H1 (cell line): Measurements from ENCODE around the gene NR3C2. TPM values are rescaled to one million over a fixed set of nuclear protein-coding genes. Genes with fewer than 3 reads are reported as not detected.

Experiments used
- CTCF ChIA-PET: fragments of 300-600 bp; sonication (Branson Sonifier 250); formaldehyde crosslinking; loops from one replicate; lab custom pipeline; 2021; ENCODE audit not compliant: partially characterized antibody; lab: Charles Lee
- POLR2A ChIA-PET: fragments of 300-600 bp; sonication (Branson Sonifier 250); formaldehyde crosslinking; loops from one replicate; lab custom pipeline; 2021; ENCODE audit warnings: inconsistent platforms; ENCODE audit not compliant: partially characterized antibody; lab: Charles Lee
- DNase-seq, 2 experiments: peaks; one replicate each; pipeline versions ENCODE4 v3.0.0 to v3.0.0-alpha.2; 2010 to 2022; ENCODE audit warnings: low spot score in 2 of 2, low read depth in 1 of 2, mixed read lengths in 1 of 2
- FAIRE-seq: peaks from 2 replicates; lab custom pipeline; 2011; peaks lifted over from hg19 to GRCh38; lab: Jason Lieb, UNC
- H2AFZ ChIP-seq: 2 replicates; pipeline ENCODE4 v1.8.1; 2012; ENCODE audit warnings: low read length, inconsistent platforms
- H2AK5ac ChIP-seq: 2 replicates; pipeline ENCODE4 v1.6.1; 2013; ENCODE audit warnings: low read depth, low read length
- H2BK120ac ChIP-seq: replicated peaks from 2 replicates; pipeline ENCODE3; 2013; ENCODE audit warnings: low read depth, low read length, inconsistent platforms
- H2BK12ac ChIP-seq: 2 replicates; pipeline ENCODE4 v1.6.1; 2013; ENCODE audit warnings: low read depth, low read length
- H2BK15ac ChIP-seq: 2 replicates; pipeline ENCODE4 v1.6.1; 2013; ENCODE audit warnings: low read length
- H2BK20ac ChIP-seq: 2 replicates; pipeline ENCODE4 v1.6.1; 2013; ENCODE audit warnings: low read length
- H2BK5ac ChIP-seq: 2 replicates; pipeline ENCODE4 v1.6.1; 2013; ENCODE audit warnings: low read depth, low read length
- H3K14ac ChIP-seq: 2 replicates; pipeline ENCODE4 v1.6.1; 2013; ENCODE audit warnings: inconsistent platforms; ENCODE audit not compliant: insufficient read length
- H3K18ac ChIP-seq: 2 replicates; pipeline ENCODE4 v1.6.1; 2013; ENCODE audit warnings: low read length; ENCODE audit errors: extremely low read depth
- H3K23ac ChIP-seq: 2 replicates; pipeline ENCODE4 v1.6.1; 2013; ENCODE audit warnings: inconsistent platforms; ENCODE audit not compliant: insufficient read length
- H3K23me2 ChIP-seq: 2 replicates; pipeline ENCODE4 v1.6.1; 2013; ENCODE audit warnings: low read depth, low read length
- H3K27ac ChIP-seq: 2 replicates; pipeline ENCODE4 v1.6.1; 2011; ENCODE audit warnings: low read depth, low read length, inconsistent platforms
- H3K27me3 ChIP-seq, 4 experiments: replicated peaks in 1 of 4; 1 replicate in 1 of 4; 2 replicates in 3 of 4; pipeline versions ENCODE4 v1.6.1 to v1.8.1; 2011 to 2013; ENCODE audit warnings: low read length in 3 of 4, mild to moderate bottlenecking in 3 of 4, inconsistent platforms in 2 of 4, mixed read lengths in 2 of 4, moderate library complexity in 1 of 4; ENCODE audit not compliant: control insufficient read depth in 3 of 4, insufficient read depth in 3 of 4; ENCODE audit errors: extremely low read depth in 1 of 4
- H3K36me3 ChIP-seq, 4 experiments: 2 replicates each; pipeline versions ENCODE4 v1.6.1 to v1.8.1; 2011 to 2013; ENCODE audit warnings: mild to moderate bottlenecking in 4 of 4, low read length in 3 of 4, moderate library complexity in 2 of 4, control low read depth in 1 of 4, inconsistent platforms in 1 of 4; ENCODE audit not compliant: insufficient read depth in 4 of 4, control insufficient read depth in 2 of 4
- H3K4ac ChIP-seq: replicated peaks from 2 replicates; pipeline ENCODE3; 2013; ENCODE audit warnings: low read length, low read depth, mixed read lengths, inconsistent platforms; ENCODE audit not compliant: insufficient read length
- H3K4me1 ChIP-seq, 4 experiments: replicated peaks in 1 of 4; 1 replicate in 1 of 4; 2 replicates in 3 of 4; pipeline versions ENCODE4 v1.6.1 to v1.8.1; 2011 to 2013; ENCODE audit warnings: low read length in 3 of 4, inconsistent platforms in 2 of 4, mixed read lengths in 1 of 4; ENCODE audit not compliant: insufficient read depth in 4 of 4, control insufficient read depth in 3 of 4
- H3K4me2 ChIP-seq, 2 experiments: 2 replicates each; pipeline versions ENCODE4 v1.6.1 to v1.8.1; 2011 to 2013; ENCODE audit warnings: low read depth in 2 of 2, low read length in 2 of 2, control low read depth in 1 of 2, inconsistent platforms in 1 of 2, mild to moderate bottlenecking in 1 of 2; ENCODE audit not compliant: insufficient read depth in 1 of 2
- H3K4me3 ChIP-seq, 4 experiments: fragments of 200-600, 300-600 bp in 1 of 4; sonication (generic), shearing (Covaris generic), sonication (Bioruptor Twin) in 1 of 4; 2 replicates each; pipeline versions ENCODE4 v1.5.1 to v1.8.1; 2011 to 2016; ENCODE audit warnings: low read length in 4 of 4, low read depth in 3 of 4, control low read depth in 2 of 4, inconsistent platforms in 2 of 4, mild to moderate bottlenecking in 2 of 4, mixed read lengths in 1 of 4, moderate library complexity in 1 of 4; ENCODE audit not compliant: insufficient read depth in 2 of 4; ENCODE audit errors: extremely low read depth in 1 of 4
- H3K56ac ChIP-seq: replicated peaks from 2 replicates; pipeline ENCODE3; 2013; ENCODE audit warnings: low read depth, mild to moderate bottlenecking, mixed read lengths, low read length, inconsistent platforms; ENCODE audit not compliant: insufficient read length
- H3K79me1 ChIP-seq: 2 replicates; pipeline ENCODE4 v1.6.1; 2013; ENCODE audit warnings: low read depth, low read length, control low read depth
- H3K79me2 ChIP-seq, 2 experiments: 2 replicates each; pipeline versions ENCODE4 v1.6.1 to v1.8.1; 2012 to 2013; ENCODE audit warnings: low read length in 2 of 2, mild to moderate bottlenecking in 2 of 2, inconsistent platforms in 1 of 2; ENCODE audit not compliant: insufficient read depth in 2 of 2, control insufficient read depth in 1 of 2
- H3K9ac ChIP-seq, 4 experiments: replicated peaks in 1 of 4; 1 replicate in 1 of 4; 2 replicates in 3 of 4; pipeline versions ENCODE4 v1.6.1 to v1.8.1; 2011 to 2013; ENCODE audit warnings: low read depth in 3 of 4, low read length in 3 of 4, control low read depth in 2 of 4, mild to moderate bottlenecking in 2 of 4, moderate library complexity in 2 of 4, inconsistent platforms in 1 of 4; ENCODE audit errors: extremely low read depth in 1 of 4
- H3K9me3 ChIP-seq, 2 experiments: 2 replicates each; pipeline versions ENCODE4 v1.6.1 to v1.8.1; 2012 to 2013; ENCODE audit warnings: mild to moderate bottlenecking in 2 of 2, moderate library complexity in 2 of 2, control low read depth in 1 of 2, inconsistent platforms in 1 of 2, low read depth in 1 of 2, low read length in 1 of 2, mixed read lengths in 1 of 2; ENCODE audit not compliant: insufficient read depth in 2 of 2
- H4K20me1 ChIP-seq, 2 experiments: replicated peaks in 1 of 2; 2 replicates each; pipeline versions ENCODE3 to v1.8.1; 2011 to 2013; ENCODE audit warnings: inconsistent platforms in 2 of 2, low read length in 2 of 2, mild to moderate bottlenecking in 1 of 2; ENCODE audit not compliant: insufficient read depth in 2 of 2, control insufficient read depth in 1 of 2
- H4K5ac ChIP-seq: 2 replicates; pipeline ENCODE4 v1.6.1; 2013; ENCODE audit warnings: low read length, low read depth, mixed read lengths, inconsistent platforms; ENCODE audit not compliant: insufficient read length
- H4K8ac ChIP-seq: 2 replicates; pipeline ENCODE4 v1.8.0; 2013; ENCODE audit warnings: mild to moderate bottlenecking, moderate library complexity, low read length, inconsistent platforms; ENCODE audit not compliant: insufficient read depth; ENCODE audit errors: extremely low read depth
- H4K91ac ChIP-seq: replicated peaks from 2 replicates; pipeline ENCODE3; 2013; ENCODE audit warnings: low read length, mixed read lengths, inconsistent platforms; ENCODE audit not compliant: insufficient read length
- BACH1 ChIP-seq: IDR thresholded peaks from 2 replicates; pipeline ENCODE4 v1.6.1; 2012; ENCODE audit warnings: low read length, improper control_type of control experiment
- CBX5 ChIP-seq: fragments of 300-800, 300-1000 bp; sonication (generic); IDR thresholded peaks from 2 replicates; pipeline ENCODE4 v1.7.1; 2016; ENCODE audit warnings: antibody characterized with exemption, low read length, low read depth
- CHD1 ChIP-seq: IDR thresholded peaks from 2 replicates; pipeline ENCODE4 v1.6.1; 2012; ENCODE audit warnings: low read depth, low read length, improper control_type of control experiment
- CHD2 ChIP-seq: IDR thresholded peaks from 2 replicates; pipeline ENCODE4 v1.6.1; 2012; ENCODE audit warnings: low read length, improper control_type of control experiment
- HDAC2 ChIP-seq, 2 experiments: fragments of 300-600 bp in 1 of 2; sonication (generic) in 1 of 2; IDR thresholded peaks; 2 replicates each; pipeline ENCODE4 v1.6.1; 2011 to 2012; ENCODE audit warnings: low read depth in 2 of 2, low read length in 2 of 2, mild to moderate bottlenecking in 2 of 2, moderate library complexity in 2 of 2, borderline replicate concordance in 1 of 2, inconsistent platforms in 1 of 2
- JUND ChIP-seq: IDR thresholded peaks from 2 replicates; pipeline ENCODE4 v1.6.1; 2011; ENCODE audit warnings: mild to moderate bottlenecking, improper control_type of control experiment, low read length
- KDM4A ChIP-seq: IDR thresholded peaks from one replicate; pipeline ENCODE4 v1.7.1; 2012; ENCODE audit warnings: low read depth, mild to moderate bottlenecking, moderate library complexity, low read length, inconsistent platforms; ENCODE audit not compliant: severe bottlenecking
- MAFK ChIP-seq: IDR thresholded peaks from 2 replicates; pipeline ENCODE4 v1.6.1; 2012; ENCODE audit warnings: low read depth, mild to moderate bottlenecking, improper control_type of control experiment, low read length
- RFX5 ChIP-seq: IDR thresholded peaks from 2 replicates; pipeline ENCODE4 v1.6.1; 2011; ENCODE audit warnings: low read depth, low read length, improper control_type of control experiment, borderline replicate concordance
- RXRA ChIP-seq: IDR thresholded peaks from 2 replicates; pipeline ENCODE4 v1.6.1; 2011; ENCODE audit warnings: low read depth, mild to moderate bottlenecking, low read length, moderate library complexity; ENCODE audit not compliant: insufficient read depth
- SIN3A ChIP-seq, 2 experiments: IDR thresholded peaks in 1 of 2; conservative IDR thresholded peaks in 1 of 2; 2 replicates each; pipeline ENCODE4 v1.6.1; 2011 to 2012; ENCODE audit warnings: low read length in 2 of 2, improper control_type of control experiment in 1 of 2, low read depth in 1 of 2, mild to moderate bottlenecking in 1 of 2
- SP1 ChIP-seq: IDR thresholded peaks from 2 replicates; pipeline ENCODE4 v1.6.1; 2011; ENCODE audit warnings: low read depth, low read length
- SP2 ChIP-seq: IDR thresholded peaks from 2 replicates; pipeline ENCODE4 v1.6.1; 2012; ENCODE audit warnings: mild to moderate bottlenecking, low read length, inconsistent platforms
- TBP ChIP-seq: IDR thresholded peaks from 2 replicates; pipeline ENCODE4 v1.6.1; 2011; ENCODE audit warnings: low read depth, low read length, improper control_type of control experiment
- WGBS, 2 experiments: shearing (Covaris generic) in 1 of 2; methylation state at CpG; one replicate each; pipeline versions ENCODE4 v1.1.6 to v1.1.7; 2013 to 2015; ENCODE audit warnings: low lambda C conversion rate in 2 of 2, mixed read lengths in 2 of 2, inconsistent platforms in 1 of 2, low coverage in 1 of 2, missing lambda C conversion rate in 1 of 2; ENCODE audit not compliant: insufficient replicate concordance in 2 of 2, insufficient coverage in 1 of 2, insufficient read length in 1 of 2; ENCODE audit errors: extremely low coverage in 1 of 2, missing lambda C conversion rate in 1 of 2; 5-methylcytosine and 5-hydroxymethylcytosine counted together
- polyA plus RNA-seq, 7 experiments: library from polyadenylated mRNA; depleted of rRNA in 3 of 7; stranded (reverse) in 5 of 7; unstranded in 2 of 7; fragments of >200 nt in 5 of 7; fragments of 200-250 nt in 2 of 7; gene quantifications; 1 replicate in 5 of 7; 2 replicates in 1 of 7; 4 replicates in 1 of 7; pipeline versions ENCODE4 v1.2.1 to v1.2.3, GENCODE V29; 2011 to 2013; ENCODE audit warnings: missing spikeins in 2 of 7, mixed read lengths in 2 of 7
- total RNA-seq: library from RNA; stranded (reverse); fragmentation: NEBNext Ultra II Directional; extraction: Animal tissue kit (Norgen Biotek cat#: 25700); gene quantifications from 2 replicates; pipeline ENCODE4 v1.2.1, GENCODE V29; 2021
- TF ChIP-seq, protein P1 (sequence below): IDR thresholded peaks from 2 replicates; pipeline ENCODE4 v1.6.1; 2012; ENCODE audit warnings: inconsistent platforms

The NR3C2 gene
- total and polyA plus RNA-seq, 2 of the 8 experiments (the other 6 are each of a cell fraction or from before 2014, with no cell fraction given), result 0.80 to 3.9 TPM

DNA sequence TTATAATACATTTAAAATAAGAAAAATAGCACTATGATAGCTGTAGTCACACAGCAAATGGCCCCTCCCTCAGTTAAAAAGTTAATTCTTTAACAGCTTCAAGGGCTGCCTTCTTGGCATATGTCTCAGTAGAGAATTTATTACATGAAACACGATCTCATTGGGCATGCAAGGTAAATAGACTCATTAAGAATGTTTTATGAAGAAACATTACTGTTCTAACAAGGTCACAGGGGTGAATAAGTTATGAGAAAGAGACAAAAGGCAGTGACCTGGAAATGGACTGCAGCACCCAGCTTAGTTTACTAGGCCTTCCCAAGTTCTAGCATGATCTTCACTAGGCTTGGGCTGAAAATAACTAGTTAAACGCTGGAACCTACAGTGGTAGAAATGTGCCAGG lies 277.7 kb downstream of the NR3C2 start:
- CTCF ChIA-PET, result no interaction called here
- TF ChIP-seq CHD1, result no peak
- no peak for TF ChIP-seq BACH1
- no peak for TF ChIP-seq JUND
- no peak for TF ChIP-seq MAFK
- no peak for TF ChIP-seq CHD2
- no peak for TF ChIP-seq CBX5
- no peak for TF ChIP-seq RFX5
- TF ChIP-seq SIN3A (conservative IDR thresholded peaks at IDR 0.05 in 1 of 2, IDR thresholded peaks at IDR 0.05 in 1 of 2; ENCODE audit: low read depth in 1 of 2, low read length in 2 of 2), result no peak
- TF ChIP-seq TBP, result no peak
- TF ChIP-seq RXRA, result no peak
- TF ChIP-seq SP2, result no peak
- no peak for TF ChIP-seq KDM4A
- TF ChIP-seq SP1, result no peak
- TF ChIP-seq, protein P1, sequence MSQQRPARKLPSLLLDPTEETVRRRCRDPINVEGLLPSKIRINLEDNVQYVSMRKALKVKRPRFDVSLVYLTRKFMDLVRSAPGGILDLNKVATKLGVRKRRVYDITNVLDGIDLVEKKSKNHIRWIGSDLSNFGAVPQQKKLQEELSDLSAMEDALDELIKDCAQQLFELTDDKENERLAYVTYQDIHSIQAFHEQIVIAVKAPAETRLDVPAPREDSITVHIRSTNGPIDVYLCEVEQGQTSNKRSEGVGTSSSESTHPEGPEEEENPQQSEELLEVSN, result no peak
- no peak for TF ChIP-seq HDAC2 (IDR thresholded peaks at IDR 0.05; ENCODE audit: borderline replicate concordance in 1 of 2, low read depth in 2 of 2, low read length in 2 of 2)

More for the DNA sequence above, 277.7 kb downstream of the NR3C2 start:
- no peak for FAIRE-seq
- H3K9ac ChIP-seq, result no peak overlapping the region
- no peaks in the 10 kb centered on the region for H3K27me3 ChIP-seq
- H3K4ac ChIP-seq, result no peak overlapping the region
- no peaks in the 10 kb centered on the region for H3K79me2 ChIP-seq
- no peak overlapping the region for H2BK15ac ChIP-seq
- no peak overlapping the region for H2BK120ac ChIP-seq
- H3K23me2 ChIP-seq, result no peaks in the 10 kb centered on the region
- no peak overlapping the region for H3K4me2 ChIP-seq
- H3K4me1 ChIP-seq, result no peaks in the 10 kb centered on the region
- DNase-seq, result no peak
- no peaks in the 10 kb centered on the region for H3K79me1 ChIP-seq
- no peaks in the 10 kb centered on the region for H3K36me3 ChIP-seq
- H4K91ac ChIP-seq, result no peak overlapping the region
- H2BK20ac ChIP-seq, result no peak overlapping the region
- H3K9me3 ChIP-seq, result no peaks in the 10 kb centered on the region
- H3K18ac ChIP-seq, result no peak overlapping the region
- no peak overlapping the region for H2BK5ac ChIP-seq
- H2AK5ac ChIP-seq, result no peak overlapping the region
- no peak overlapping the region for H4K8ac ChIP-seq
- POLR2A ChIA-PET, result no interaction called here
- no peak overlapping the region for H3K14ac ChIP-seq
- no peak overlapping the region for H3K4me3 ChIP-seq
- no peak overlapping the region for H4K5ac ChIP-seq
- no peak overlapping the region for H3K27ac ChIP-seq
- no peak overlapping the region for H2AFZ ChIP-seq
- 83% methylated on average over 2 of the region's 2 CpGs; no CpG with 5 or more reads in 1 of the 2 experiments for WGBS, 2 experiments
- no peak overlapping the region for H3K23ac ChIP-seq
- no peak overlapping the region for H2BK12ac ChIP-seq
- H3K56ac ChIP-seq, result no peak overlapping the region
- no peaks in the 10 kb centered on the region for H4K20me1 ChIP-seq
